ENCODE results near the gene YES1.

Gene YES1

GRCh38 chr18:708096-708495 lies 103.9 kb downstream of the YES1 start:
- no peak overlapping the region for H3K27ac ChIP-seq
- no peaks in the 10 kb centered on the region for H3K27me3 ChIP-seq (replicated peaks)
- no peak for DNase-seq
- in situ Hi-C loops (cut with HindIII; ENCODE audit: low pct_ligation_motif_present, low sequenced_read_pairs), result no loop called here
- no peak for TF ChIP-seq CTCF (IDR thresholded peaks at IDR 0.05; ENCODE audit: low read depth, low read length, missing control alignments)
- no peak overlapping the region for H3K4me3 ChIP-seq (ENCODE audit: low read depth, low read length)
- no peaks in the 10 kb centered on the region for H3K36me3 ChIP-seq (replicated peaks)

GRCh38 chr18:706405-706804 lies 105.6 kb downstream of the YES1 start:
- Histone ChIP-seq H3K27ac (no peak overlapping the region), H3K27me3 (replicated peaks) (no peaks in the 10 kb centered on the region), H3K36me3 (replicated peaks) (no peaks in the 10 kb centered on the region), H3K4me3 (ENCODE audit: low read depth, low read length) (no peak overlapping the region)
- TF ChIP-seq CTCF (IDR thresholded peaks at IDR 0.05; ENCODE audit: low read depth, low read length, missing control alignments), result no peak
- in situ Hi-C loops (cut with HindIII; ENCODE audit: low pct_ligation_motif_present, low sequenced_read_pairs), result no loop called here
- DNase-seq, result no peak

DNA sequence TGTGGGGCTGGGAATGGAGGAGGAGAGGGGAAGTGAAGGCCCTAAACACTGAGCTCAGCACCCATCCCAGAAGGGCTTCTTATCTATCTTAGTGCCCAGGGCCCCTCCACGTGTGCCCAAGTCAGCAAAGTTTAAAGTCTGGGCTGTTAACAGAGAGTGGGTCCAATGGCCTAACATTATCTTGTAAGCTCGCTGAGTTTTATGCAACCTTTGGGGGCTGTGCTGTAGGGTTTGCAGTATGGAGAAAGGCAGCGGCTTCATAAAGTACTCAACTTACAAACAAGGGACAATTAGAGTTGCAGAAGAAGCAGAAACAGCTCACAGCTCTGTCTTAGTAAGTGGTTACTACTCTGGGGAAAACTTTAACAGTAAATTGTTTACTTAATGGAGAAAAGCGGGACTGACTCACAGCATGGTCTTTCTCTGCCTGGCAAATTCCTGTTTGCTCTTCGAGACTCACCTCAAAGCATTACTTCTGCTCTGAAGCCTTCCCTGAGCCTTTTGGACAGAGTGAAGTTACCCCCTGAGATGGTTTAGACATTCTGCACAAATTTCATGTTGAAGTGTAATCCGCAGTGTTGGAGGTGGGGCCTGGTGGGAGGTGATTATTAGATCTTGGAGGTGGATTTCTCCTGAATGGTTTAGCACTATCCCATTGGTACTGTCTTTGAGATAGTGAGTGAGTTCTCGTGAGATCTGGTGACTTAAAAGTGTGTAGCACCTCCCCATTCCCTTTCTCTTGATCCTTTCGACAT lies 108.7 kb downstream of the YES1 start:
- in situ Hi-C loops (cut with HindIII; ENCODE audit: low pct_ligation_motif_present, low sequenced_read_pairs), result no loop called here
- Histone ChIP-seq H3K36me3 (replicated peaks) (no peaks in the 10 kb centered on the region), H3K27me3 (replicated peaks) (no peaks in the 10 kb centered on the region), H3K27ac (peak overlapping the region; percentile 73), H3K4me3 (ENCODE audit: low read depth, low read length) (no peak overlapping the region)
- no peak for TF ChIP-seq CTCF (IDR thresholded peaks at IDR 0.05; ENCODE audit: low read depth, low read length, missing control alignments)
- DNase-seq, result peak; percentile 28

GRCh38 chr18:697800-698199 lies 114.2 kb downstream of the YES1 start:
- in situ Hi-C loops (cut with HindIII; ENCODE audit: low pct_ligation_motif_present, low sequenced_read_pairs), result no loop called here
- peaks cover 2% of the 10 kb centered on the region for H3K36me3 ChIP-seq (replicated peaks)
- no peak for DNase-seq
- no peak overlapping the region for H3K4me3 ChIP-seq (ENCODE audit: low read depth, low read length)
- no peak overlapping the region for H3K27ac ChIP-seq
- no peak for TF ChIP-seq CTCF (IDR thresholded peaks at IDR 0.05; ENCODE audit: low read depth, low read length, missing control alignments)
- H3K27me3 ChIP-seq (replicated peaks), result no peaks in the 10 kb centered on the region

GRCh38 chr18:697012-697411 lies 115.0 kb downstream of the YES1 start:
- Histone ChIP-seq H3K36me3 (replicated peaks) (peaks cover 2% of the 10 kb centered on the region), H3K27me3 (replicated peaks) (no peaks in the 10 kb centered on the region), H3K27ac (no peak overlapping the region), H3K4me3 (ENCODE audit: low read depth, low read length) (no peak overlapping the region)
- in situ Hi-C loops (cut with HindIII; ENCODE audit: low pct_ligation_motif_present, low sequenced_read_pairs), result no loop called here
- TF ChIP-seq CTCF (IDR thresholded peaks at IDR 0.05; ENCODE audit: low read depth, low read length, missing control alignments), result no peak
- DNase-seq, result no peak

Data from brain microvascular endothelial cell (primary cell).